Large intestine (tissue), 3 donors: Measurements from ENCODE around the gene SZRD1. TPM values are rescaled to one million over a fixed set of nuclear protein-coding genes. Genes with fewer than 3 reads are reported as not detected.
"Not testable (repeated sequence)": the region's sequence is repeated elsewhere in the genome, so short reads cannot be mapped to it uniquely, and the experiment has no call there.

Source experiments
- DNase-seq, 2 donors: peaks; one replicate each; pipeline versions ENCODE4 v3.0.0 to v3.0.0-alpha.2; 2013
- H3K27ac ChIP-seq: one replicate; pipeline ENCODE4 v1.5.1; 2013; ENCODE audit warnings: low read length
- H3K27me3 ChIP-seq: 2 replicates; pipeline ENCODE4 v1.6.1; 2013; ENCODE audit warnings: low read length; ENCODE audit not compliant: control insufficient read depth, insufficient read depth
- H3K36me3 ChIP-seq: 2 replicates; pipeline ENCODE4 v1.6.1; 2013; ENCODE audit warnings: low read length; ENCODE audit not compliant: control insufficient read depth, insufficient read depth
- H3K4me1 ChIP-seq: one replicate; pipeline ENCODE4 v1.6.1; 2013; ENCODE audit warnings: low read length; ENCODE audit not compliant: control insufficient read depth, insufficient read depth
- H3K4me3 ChIP-seq: one replicate; pipeline ENCODE4 v1.5.1; 2013; ENCODE audit warnings: low read length
- H3K9me3 ChIP-seq: one replicate; pipeline ENCODE4 v1.6.1; 2013; ENCODE audit warnings: mild to moderate bottlenecking, low read depth, low read length, moderate library complexity; ENCODE audit not compliant: control insufficient read depth
- WGBS: methylation state at CpG from one replicate; pipeline ENCODE4 v1.1.5; 2013; ENCODE audit warnings: low lambda C conversion rate; ENCODE audit not compliant: insufficient coverage; 5-methylcytosine and 5-hydroxymethylcytosine counted together
- polyA plus RNA-seq: library from polyadenylated mRNA; unstranded; fragments of 120-200 nt; gene quantifications from one replicate; pipeline ENCODE4 v1.2.1, GENCODE V29; 2013

Gene SZRD1
- polyA plus RNA-seq, 1 donor: 78.6 TPM

- DNase-seq: no peak
- Histone ChIP-seq H3K27ac (no peak overlapping the region), H3K36me3 (no peaks in the 10 kb centered on the region), H3K27me3 (no peaks in the 10 kb centered on the region), H3K9me3 (no peaks in the 10 kb centered on the region), H3K4me3 (no peak overlapping the region), H3K4me1 (peaks cover 8% of the 10 kb centered on the region)
- WGBS: no CpG with 5 or more reads among the region's 3 CpGs
Observed at GRCh38 chr1:16356867-16357266, 10.2 kb upstream of the SZRD1 start.

- not testable (repeated sequence) for H3K4me1 ChIP-seq, H3K9me3 ChIP-seq, H3K36me3 ChIP-seq, H3K27me3 ChIP-seq, H3K27ac ChIP-seq, H3K4me3 ChIP-seq, DNase-seq
- no CpG with 5 or more reads among the region's 3 CpGs for WGBS
Observed at GRCh38 chr1:16365146-16365498, 1.9 kb upstream of the SZRD1 start.

DNA sequence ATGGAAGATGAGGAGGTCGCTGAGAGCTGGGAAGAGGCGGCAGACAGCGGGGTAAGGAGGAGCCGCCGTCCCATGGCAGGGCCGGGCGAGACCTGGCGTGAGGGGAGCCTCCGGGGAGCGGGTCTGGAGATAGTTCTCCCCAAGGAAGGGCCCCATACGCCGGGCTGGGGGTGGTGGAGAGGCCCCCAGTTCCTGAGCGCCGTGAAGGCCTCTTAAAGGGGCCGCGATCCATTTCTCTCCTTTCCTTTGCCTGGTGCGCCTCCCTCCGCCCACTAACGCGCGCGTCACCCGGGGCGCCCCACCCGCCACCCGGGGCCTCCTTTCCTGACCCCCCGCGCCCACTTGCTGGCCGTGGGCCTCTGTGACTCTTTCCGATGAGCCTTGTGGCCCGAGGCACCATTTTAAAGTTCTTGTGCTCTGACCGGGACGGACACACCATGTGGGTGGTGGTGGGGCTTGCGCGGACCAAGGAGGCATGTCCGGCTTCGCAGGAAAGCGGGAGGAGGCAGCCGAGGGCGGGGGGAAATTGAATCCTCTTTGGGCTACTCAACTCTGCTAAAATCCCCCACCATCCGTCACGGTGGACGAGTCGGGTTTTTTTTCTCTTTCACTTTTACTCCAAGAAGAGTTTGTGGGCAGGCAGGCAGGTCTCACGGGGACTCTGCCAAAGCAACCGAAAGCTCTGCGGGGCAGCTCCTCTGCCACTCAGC lies 371 bp downstream of the SZRD1 start:
- WGBS: no CpG with 5 or more reads among the region's 47 CpGs
- peak in 1 of 2 donors; percentile 77 for DNase-seq
- H3K4me1 ChIP-seq: peaks cover 6% of the 10 kb centered on the region

DNA sequence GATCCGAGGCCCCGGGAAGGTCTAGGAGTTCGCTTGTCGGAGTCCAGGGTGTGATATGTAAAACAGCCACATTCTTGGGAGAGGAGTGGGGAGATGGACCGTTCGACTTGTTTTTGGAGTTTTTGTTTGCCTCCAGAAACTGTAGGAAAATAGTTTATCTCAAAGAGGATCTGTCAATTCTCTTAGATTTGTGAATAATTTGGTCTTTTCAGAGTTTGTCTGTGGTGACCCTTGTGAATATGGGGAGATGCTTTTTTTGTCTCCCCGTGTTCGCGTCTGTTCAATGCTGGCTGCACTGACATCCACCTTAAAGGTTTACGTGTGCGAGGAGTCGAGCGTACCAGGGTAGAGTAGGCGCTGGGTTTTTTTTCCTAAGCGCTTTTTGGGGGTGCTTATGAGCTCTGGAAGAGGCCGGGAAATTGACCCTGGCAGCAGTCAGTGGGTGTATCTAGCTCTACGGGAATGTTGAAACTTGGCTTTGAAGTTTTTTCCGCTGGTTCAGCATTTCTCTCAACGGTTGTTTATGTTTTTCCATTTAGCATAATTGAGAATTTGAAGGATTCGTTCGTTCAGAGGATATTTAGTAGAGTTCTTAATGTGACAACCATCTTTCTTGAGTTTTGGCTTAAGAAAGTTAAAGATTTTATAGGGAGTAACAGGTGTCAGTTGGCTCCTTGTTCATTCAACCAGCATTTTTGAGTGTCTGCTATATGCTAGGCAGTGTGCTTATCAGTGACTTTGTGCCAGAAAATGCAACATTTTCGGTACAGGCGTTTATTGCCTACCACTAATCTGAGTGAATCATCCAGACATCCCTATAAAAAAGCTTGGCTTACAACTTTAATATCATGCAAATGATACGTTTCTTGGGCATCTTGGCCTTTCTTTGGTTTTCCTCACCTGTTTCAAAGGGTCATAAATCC lies 1.2 kb downstream of the SZRD1 start:
- peak in 1 of 2 donors; percentile 40 for DNase-seq
- WGBS: 0% methylated on average over 2 of the region's 24 CpGs
- no peaks in the 10 kb centered on the region for H3K9me3 ChIP-seq
- H3K4me3 ChIP-seq: peak overlapping the region; percentile 94
- H3K36me3 ChIP-seq: no peaks in the 10 kb centered on the region
- H3K27ac ChIP-seq: peak overlapping the region; percentile 99
- peaks cover 12% of the 10 kb centered on the region for H3K4me1 ChIP-seq
- no peaks in the 10 kb centered on the region for H3K27me3 ChIP-seq

More for the DNA sequence above, 371 bp downstream of the SZRD1 start:
- H3K27me3 ChIP-seq: no peaks in the 10 kb centered on the region
- peak overlapping the region; percentile 99 for H3K27ac ChIP-seq
- H3K36me3 ChIP-seq: no peaks in the 10 kb centered on the region
- no peaks in the 10 kb centered on the region for H3K9me3 ChIP-seq
- peak overlapping the region; percentile 94 for H3K4me3 ChIP-seq

- H3K27me3 ChIP-seq: no peaks in the 10 kb centered on the region
- WGBS: no CpG with 5 or more reads among the region's 4 CpGs
- H3K27ac ChIP-seq: no peak overlapping the region
- H3K4me1 ChIP-seq: peaks cover 12% of the 10 kb centered on the region
- no peak overlapping the region for H3K4me3 ChIP-seq
- no peak for DNase-seq
- no peaks in the 10 kb centered on the region for H3K9me3 ChIP-seq
- H3K36me3 ChIP-seq: no peaks in the 10 kb centered on the region
Observed at GRCh38 chr1:16369821-16370220, 2.8 kb downstream of the SZRD1 start.

- no peaks in the 10 kb centered on the region for H3K36me3 ChIP-seq
- no peak overlapping the region for H3K27ac ChIP-seq
- 100% methylated on average over 1 of the region's 5 CpGs for WGBS
- H3K4me1 ChIP-seq: peaks cover 18% of the 10 kb centered on the region
- no peak overlapping the region for H3K4me3 ChIP-seq
- H3K27me3 ChIP-seq: no peaks in the 10 kb centered on the region
- H3K9me3 ChIP-seq: no peaks in the 10 kb centered on the region
- no peak for DNase-seq
Observed at GRCh38 chr1:16371725-16372124, 4.7 kb downstream of the SZRD1 start.

DNA sequence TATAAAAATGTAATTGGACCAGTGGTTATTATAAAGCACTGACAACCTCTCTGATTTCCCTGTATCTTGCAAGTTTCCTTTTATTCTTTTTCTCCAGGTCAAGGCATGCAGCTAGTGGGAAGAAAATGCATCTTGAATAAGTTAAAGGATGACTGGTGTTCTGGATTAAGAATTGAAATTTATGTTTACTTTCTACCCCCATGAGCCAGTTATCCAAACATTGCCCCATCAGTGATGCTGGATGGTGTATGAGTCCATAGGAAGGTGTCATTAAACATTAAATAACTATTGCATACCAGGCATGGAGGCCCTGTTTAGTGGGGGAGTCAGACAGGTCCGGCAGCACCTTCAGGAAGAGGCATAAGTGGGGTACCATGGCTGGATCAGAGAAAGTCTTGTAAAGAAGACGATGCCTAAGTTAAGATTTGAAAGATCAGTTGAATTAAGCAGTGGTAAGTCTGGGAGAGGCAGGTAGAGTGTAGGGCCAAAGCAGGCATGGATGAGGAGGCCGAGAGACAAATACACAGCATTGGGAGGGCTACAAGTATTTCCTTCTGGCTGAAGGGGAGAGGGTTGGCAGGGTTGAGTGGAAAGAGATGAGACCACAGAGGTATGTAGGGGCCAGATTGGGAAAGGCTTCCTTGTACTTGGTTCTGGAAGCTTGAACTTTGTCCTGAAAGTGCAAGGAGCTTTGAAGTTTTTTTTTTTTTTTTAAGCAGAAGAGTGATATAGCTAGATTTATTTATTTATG lies 5.7 kb downstream of the SZRD1 start:
- DNase-seq: peak in 1 of 2 donors; percentile 36
- Histone ChIP-seq H3K9me3 (no peaks in the 10 kb centered on the region), H3K27ac (no peak overlapping the region), H3K4me3 (no peak overlapping the region), H3K27me3 (no peaks in the 10 kb centered on the region), H3K36me3 (peaks cover 2% of the 10 kb centered on the region), H3K4me1 (peaks cover 18% of the 10 kb centered on the region)
- 92% methylated on average over 2 of the region's 3 CpGs for WGBS

DNA sequence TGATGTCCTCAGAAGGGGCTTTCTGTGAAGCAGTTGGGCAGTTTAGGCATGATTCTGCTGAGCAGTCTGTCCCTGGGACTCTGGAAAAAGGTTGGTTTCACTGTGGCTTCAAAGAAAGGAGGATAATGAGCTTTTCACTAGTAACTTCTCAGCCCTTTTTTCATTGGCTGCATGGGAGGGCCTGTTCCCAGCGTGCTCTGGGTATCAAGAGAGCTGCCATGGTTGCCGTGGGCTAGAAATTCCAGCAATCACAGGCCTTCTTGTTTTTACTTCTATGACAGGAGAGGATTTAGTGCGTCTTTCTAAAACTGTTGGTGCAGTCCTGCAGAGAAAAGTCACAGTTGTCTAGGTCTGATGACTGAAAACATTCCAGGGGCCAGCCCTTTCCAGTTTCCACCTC lies 7.2 kb downstream of the SZRD1 start:
- no CpG with 5 or more reads among the region's 3 CpGs for whole genome bisulfite sequencing
- Histone ChIP-seq H3K27ac (no peak overlapping the region), H3K4me3 (no peak overlapping the region), H3K4me1 (peaks cover 14% of the 10 kb centered on the region), H3K36me3 (peaks cover 2% of the 10 kb centered on the region), H3K27me3 (no peaks in the 10 kb centered on the region), H3K9me3 (no peaks in the 10 kb centered on the region)
- no peak for DNase-seq

DNA sequence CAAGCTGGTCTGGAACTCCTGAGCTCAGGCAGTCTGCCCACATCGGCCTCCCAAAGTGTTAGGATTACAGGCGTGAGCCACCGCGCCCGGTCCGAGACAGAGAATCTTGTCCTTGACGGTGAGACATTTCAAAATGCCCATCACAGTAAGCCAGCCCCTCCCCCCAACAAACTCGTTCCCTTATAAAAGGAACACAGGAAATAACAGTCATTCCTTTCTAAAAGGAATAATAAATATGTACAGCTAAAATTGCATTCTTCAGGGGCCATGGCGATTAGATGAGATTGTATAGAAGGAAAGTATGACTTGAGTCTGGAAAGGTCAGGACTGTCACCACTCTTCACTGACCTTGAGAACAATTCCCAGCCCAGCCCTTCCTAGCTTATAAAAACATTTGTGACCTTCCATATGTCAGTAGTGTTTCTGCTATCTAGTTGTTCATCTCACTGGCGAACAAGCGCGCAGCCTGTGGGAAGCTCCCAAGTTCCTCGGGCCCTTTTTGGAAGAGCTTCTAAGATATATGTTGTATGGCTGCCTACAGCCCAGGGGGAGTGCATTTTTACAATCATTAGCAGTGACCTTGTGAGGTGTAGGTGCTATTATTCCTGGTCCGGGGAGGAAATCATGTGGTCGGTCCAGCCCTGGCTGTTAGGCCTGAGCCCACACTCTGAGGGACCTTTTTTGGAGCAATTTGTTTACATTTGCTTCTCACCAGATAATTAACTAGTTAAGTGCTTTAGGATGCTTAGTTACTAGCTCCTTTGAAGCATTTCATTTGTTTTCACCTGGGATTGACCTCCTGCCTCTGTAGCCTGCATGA lies 8.7 kb downstream of the SZRD1 start:
- Histone ChIP-seq H3K9me3 (no peaks in the 10 kb centered on the region), H3K4me3 (no peak overlapping the region), H3K4me1 (peaks cover 14% of the 10 kb centered on the region), H3K27me3 (no peaks in the 10 kb centered on the region), H3K27ac (peak overlapping the region; percentile 11), H3K36me3 (peaks cover 2% of the 10 kb centered on the region)
- no CpG with 5 or more reads among the region's 15 CpGs for WGBS
- no peak for DNase-seq
